Raji (cell line): ENCODE results near the gene SGMS1.

Source experiments
- POLR2A ChIP-seq: IDR thresholded peaks from 2 replicates; pipeline ENCODE4 v1.6.1; 2011; ENCODE audit warnings: low read depth, low read length, control low read depth; ENCODE audit not compliant: insufficient read depth

The SGMS1 gene

DNA sequence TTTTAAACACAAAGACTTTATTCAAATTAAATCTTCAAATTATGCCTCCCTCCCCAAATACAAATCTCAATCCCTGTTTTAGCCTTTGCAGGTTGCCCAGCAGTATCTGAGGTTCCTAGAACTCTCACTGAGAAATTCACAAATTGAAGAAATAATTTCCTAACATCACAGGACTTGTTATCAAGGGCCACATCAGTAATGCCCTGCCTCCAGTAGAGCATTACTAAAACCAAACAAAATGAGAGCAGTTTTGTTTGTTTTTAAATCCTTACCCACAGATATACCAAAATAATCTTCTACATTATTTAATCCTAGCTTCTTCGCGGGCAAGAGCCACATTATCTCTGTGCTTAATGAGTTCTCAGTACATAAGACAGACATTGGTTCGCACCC lies 152.2 kb downstream of the SGMS1 start:
- TF ChIP-seq POLR2A = no peak

DNA sequence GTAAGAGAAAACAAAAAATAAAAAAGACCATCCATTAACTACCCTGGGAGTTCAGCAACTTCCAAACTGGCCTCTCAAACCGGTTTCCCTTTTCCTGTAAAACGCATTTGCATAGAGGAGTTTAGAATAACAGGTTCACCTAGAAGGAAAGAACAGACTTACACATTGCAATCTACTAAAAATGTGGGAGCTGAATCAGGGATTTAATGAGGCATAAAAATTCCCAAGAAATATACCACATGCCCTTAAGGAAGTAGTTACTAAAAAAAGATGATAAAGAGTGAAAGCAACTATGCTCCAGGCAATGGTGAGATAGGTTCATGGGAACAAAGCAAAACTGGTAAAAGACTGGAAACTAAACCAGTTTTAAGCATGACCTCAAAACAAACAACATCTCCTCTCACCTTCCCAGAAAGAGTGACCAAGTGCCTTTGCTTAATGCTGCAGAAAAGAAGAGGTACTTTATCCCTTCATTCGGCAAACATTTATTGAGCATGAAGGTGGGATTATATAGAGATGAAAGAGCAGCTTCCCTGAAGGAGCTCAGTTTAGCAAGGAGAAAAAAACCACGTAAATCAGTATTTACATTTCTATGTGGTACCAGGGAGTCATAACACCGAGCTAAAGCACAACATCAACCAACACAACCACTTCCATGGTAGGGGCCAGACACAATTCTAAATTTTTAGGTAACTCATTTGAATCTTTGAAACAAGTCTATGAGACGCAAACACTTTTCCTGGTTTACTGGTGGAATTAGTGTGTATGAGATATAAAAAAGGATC lies 152.8 kb downstream of the SGMS1 start:
- no peak for TF ChIP-seq POLR2A

- TF ChIP-seq POLR2A = no peak
These were observed 153.4 kb downstream of the SGMS1 start for GRCh38 chr10:50470345-50470744.

DNA sequence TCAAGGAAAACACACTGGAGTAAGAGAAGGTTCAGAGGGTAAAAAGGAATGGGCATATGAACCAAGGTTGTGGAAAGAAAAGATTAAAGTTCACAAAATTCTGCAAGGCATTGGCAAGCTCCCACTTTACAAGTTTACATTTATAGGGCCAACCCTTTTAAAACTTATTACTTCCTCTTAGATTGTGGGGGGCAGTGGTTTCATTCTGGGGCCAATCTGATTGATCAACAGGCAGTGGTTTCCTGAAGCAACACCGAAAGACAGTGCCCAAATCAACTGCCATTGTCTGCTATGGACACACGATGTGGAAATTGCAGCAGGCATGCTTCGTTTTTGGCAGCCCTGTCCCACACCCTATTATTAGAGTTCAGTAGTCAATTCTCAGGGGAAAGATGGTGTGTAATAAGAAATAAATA lies 154.0 kb downstream of the SGMS1 start:
- no peak for TF ChIP-seq POLR2A

DNA sequence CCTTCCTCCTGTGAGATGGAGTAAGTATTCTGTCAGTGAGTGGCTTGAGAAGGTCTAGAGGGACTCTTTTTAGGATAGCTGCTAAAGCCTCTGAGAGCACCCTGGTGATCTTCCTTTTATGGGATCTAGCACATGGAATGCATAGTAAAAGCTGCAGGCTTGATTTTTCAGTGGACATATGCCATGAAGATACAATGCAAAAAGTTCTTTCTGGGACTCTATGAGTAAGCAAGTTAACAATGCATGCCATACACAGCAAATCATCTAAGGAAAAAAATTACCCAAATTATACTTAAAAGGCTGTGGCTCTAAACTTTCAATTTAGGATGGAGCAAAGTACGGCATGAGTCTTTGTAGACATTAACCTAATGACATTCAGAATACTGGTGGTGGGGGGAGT lies 154.5 kb downstream of the SGMS1 start:
- TF ChIP-seq POLR2A = no peak

DNA sequence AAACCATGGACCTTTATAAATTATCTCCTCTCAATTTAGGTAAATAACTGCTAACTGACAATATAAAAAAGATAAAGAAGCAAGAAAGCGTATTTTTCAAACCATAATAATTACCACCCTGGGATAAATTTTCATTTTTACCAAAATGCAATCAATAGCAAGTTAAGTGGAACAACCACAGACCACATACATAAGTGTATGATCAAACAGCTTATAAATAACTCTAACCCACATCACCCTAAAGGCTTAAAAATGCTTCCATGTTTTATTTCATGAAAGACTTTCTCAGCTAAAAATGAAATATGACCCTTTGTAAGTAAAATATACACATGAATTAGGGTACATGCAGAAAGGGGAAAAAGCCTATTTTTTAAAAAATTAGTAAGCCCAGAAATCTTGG lies 156.5 kb downstream of the SGMS1 start:
- no peak for TF ChIP-seq POLR2A

- TF ChIP-seq POLR2A = no peak
These were observed 159.7 kb downstream of the SGMS1 start for GRCh38 chr10:50464004-50464409.

DNA sequence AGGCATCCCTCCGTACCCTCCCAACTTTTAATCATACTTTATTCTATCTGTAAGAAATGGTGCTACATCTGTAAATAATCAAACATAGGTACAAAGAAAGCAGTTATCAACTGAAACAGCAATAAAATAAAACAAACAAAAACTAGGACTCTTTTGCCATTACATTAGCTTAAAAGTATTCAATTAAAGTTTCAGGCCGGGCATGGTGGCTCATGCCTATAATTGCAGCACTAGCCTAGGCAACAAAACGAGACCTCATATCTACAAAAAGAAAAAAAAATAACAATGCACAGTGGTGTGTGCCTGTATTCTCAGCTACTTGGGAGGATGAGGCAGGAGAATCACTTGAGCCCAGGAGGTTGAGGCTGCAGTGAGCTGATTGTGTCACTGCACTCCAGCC lies 161.9 kb downstream of the SGMS1 start:
- no peak for TF ChIP-seq POLR2A

DNA sequence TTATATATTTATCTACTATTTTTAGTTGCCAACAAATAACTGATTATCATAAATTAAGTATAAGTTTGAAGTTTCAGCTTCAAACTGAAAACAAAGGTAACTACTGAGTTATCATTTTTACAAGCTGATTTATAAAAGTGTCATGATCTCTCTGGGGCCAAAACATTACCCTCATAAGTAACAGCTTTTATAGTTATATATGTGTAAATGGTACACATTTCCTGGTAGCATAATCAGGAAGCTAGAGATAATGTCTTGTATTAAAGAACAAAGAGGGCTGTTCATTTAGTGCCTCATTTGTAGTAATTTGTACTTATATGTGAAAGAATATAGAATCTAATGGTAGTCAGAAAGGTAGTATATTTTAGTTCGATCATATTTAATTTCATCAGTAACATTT lies 162.6 kb downstream of the SGMS1 start:
- no peak for TF ChIP-seq POLR2A

DNA sequence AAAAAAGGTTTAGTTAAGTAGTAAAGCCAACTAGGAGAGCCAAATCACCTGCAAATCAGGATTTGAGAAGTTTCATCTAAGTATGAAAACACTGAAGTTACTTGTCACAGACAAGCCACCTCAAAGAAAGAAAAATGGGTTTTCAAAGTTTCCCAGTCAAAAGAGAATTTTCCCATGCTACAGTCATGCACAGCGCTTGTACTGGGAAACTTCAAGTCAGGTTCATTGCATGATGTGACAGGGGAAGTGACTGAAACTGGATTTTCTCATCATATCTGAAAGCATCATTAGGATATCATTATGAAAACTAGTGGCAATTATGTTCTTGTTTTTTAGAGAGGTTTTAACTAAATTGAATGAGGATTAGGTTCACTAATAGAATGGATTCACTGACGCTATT lies 167.0 kb downstream of the SGMS1 start:
- TF ChIP-seq POLR2A = no peak

DNA sequence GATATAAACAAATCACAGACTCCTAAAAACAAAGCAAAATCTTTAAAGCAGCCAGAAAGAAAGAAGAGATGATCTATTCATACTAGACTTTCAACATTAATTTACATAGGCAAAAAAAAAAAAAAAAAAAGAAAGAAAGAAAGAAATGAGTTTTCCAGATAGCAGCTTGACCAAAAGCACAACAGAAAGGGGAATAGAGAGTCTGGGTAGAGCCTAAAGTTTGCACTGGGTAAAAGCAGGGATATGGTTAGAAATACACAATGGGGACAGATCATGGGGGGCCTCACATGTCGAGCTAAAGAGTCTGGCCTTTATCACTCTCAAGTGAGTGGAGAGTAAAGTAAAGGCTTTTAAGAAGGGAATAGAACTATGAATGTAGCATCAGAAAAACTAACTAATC lies 169.8 kb downstream of the SGMS1 start:
- no peak for TF ChIP-seq POLR2A

- peak; percentile 25; the same call in 1 of the 2 replicates for TF ChIP-seq POLR2A
These were observed 171.2 kb downstream of the SGMS1 start for GRCh38 chr10:50452603-50453002.

- TF ChIP-seq POLR2A = no peak
These were observed 176.1 kb downstream of the SGMS1 start for GRCh38 chr10:50447691-50448090.

GRCh38 chr10:50440489-50440888 lies 183.3 kb downstream of the SGMS1 start:
- TF ChIP-seq POLR2A = no peak

DNA sequence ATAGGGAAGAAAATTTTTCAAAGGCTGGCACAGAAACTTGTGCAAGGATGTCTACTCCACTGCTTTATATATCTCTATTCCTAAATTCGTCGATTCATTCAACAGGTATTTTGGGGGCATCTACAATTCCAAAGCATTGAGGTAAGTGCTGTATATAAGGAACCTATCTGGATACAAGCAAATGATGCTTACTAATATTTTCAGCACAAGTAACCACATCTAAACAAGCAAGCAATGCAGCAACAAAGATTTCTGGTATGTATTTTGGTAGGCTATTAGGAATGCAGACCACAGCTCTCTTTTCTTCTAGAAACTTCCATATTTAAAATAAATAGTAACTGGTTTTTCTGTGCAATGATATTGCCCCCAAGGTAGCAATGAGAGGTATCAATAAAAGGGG lies 183.9 kb downstream of the SGMS1 start:
- no peak for TF ChIP-seq POLR2A

GRCh38 chr10:50439187-50439586 lies 184.6 kb downstream of the SGMS1 start:
- no peak for TF ChIP-seq POLR2A
